ENCODE results near the gene RAB37. TPM values are rescaled to one million over a fixed set of nuclear protein-coding genes. Genes with fewer than 3 reads are reported as not detected.

RAB37 gene
- total RNA-seq, 1 experiment from 2014 or later: 2.5 TPM

- Histone ChIP-seq H2BK12ac (ENCODE audit: insufficient read length, low read depth, low read length) (no peak overlapping the region), H3K18ac (ENCODE audit: insufficient read length, low read depth, low read length) (no peak overlapping the region), H3K56ac (ENCODE audit: insufficient read length, low read depth, low read length) (no peak overlapping the region), H3K27ac (ENCODE audit: insufficient read length, low read depth, low read length) (no peak overlapping the region), H3K9ac (ENCODE audit: extremely low read depth, insufficient read length, low read length) (no peak overlapping the region), H2AFZ (ENCODE audit: low read length) (no peak overlapping the region), H2BK20ac (ENCODE audit: low read depth, low read length, poor library complexity, severe bottlenecking) (no peak overlapping the region), H4K20me1 (ENCODE audit: control insufficient read depth, insufficient read depth, insufficient read length) (no peaks in the 10 kb centered on the region), H3K79me1 (ENCODE audit: insufficient read depth, low read depth, low read length, poor library complexity, severe bottlenecking) (no peaks in the 10 kb centered on the region), H2BK15ac (ENCODE audit: low read depth, low read length) (no peak overlapping the region), H4K8ac (replicated peaks; ENCODE audit: insufficient read length, low read depth, low read length) (no peak overlapping the region), H3T11ph (ENCODE audit: low read length) (no peak overlapping the region), H4K91ac (ENCODE audit: insufficient read length, low read depth, low read length) (no peak overlapping the region), H3K9me3 (ENCODE audit: control insufficient read depth, low read depth, low read length) (no peaks in the 10 kb centered on the region), H3K23me2 (ENCODE audit: insufficient read length, low read depth, low read length, poor library complexity, severe bottlenecking) (peaks cover 9% of the 10 kb centered on the region), H4K5ac (ENCODE audit: insufficient read length, low read depth, low read length) (no peak overlapping the region), H3K79me2 (ENCODE audit: insufficient read depth, low read length) (no peaks in the 10 kb centered on the region), H3K23ac (ENCODE audit: insufficient read length, low read depth, low read length) (no peak overlapping the region), H3K27me3 (ENCODE audit: insufficient read depth, low read length) (no peaks in the 10 kb centered on the region; the same call in 1 of the 2 replicates), H3K4me1 (ENCODE audit: insufficient read depth, low read length) (no peaks in the 10 kb centered on the region), H3K14ac (ENCODE audit: insufficient read depth, low read length) (no peak overlapping the region), H2BK120ac (ENCODE audit: low read depth, low read length, poor library complexity, severe bottlenecking) (no peak overlapping the region), H3K4me2 (ENCODE audit: insufficient read depth, insufficient read length, low read length) (no peak overlapping the region), H2BK5ac (ENCODE audit: insufficient read length, low read length) (no peak overlapping the region), H3K4ac (ENCODE audit: low read depth, low read length) (no peak overlapping the region), H2AK5ac (ENCODE audit: insufficient read length, low read length) (no peak overlapping the region)
- peaks cover 16 to 21% of the 10 kb centered on the region in 2 experiments for H3K4me1 Mint-ChIP-seq
- H3K36me3 Mint-ChIP-seq (ENCODE audit: insufficient read depth in 1 of 3, low read depth in 3 of 3): no peaks in the 10 kb centered on the region; a peak in 1 of 7 replicates
- no peak overlapping the region for H3K27ac Mint-ChIP-seq
- H3K4me3 Mint-ChIP-seq: no peak overlapping the region
- TF ChIP-seq CTCF (conservative IDR thresholded peaks at IDR 0.05): no peak
- no CpG with 5 or more reads among the region's 3 CpGs for WGBS (ENCODE audit: extremely low coverage, insufficient read length, low lambda C conversion rate)
- H3K27me3 Mint-ChIP-seq (ENCODE audit: low read depth): peaks cover 22% of the 10 kb centered on the region
- DNase-seq: no peak
- H3K9me3 Mint-ChIP-seq: no peaks in the 10 kb centered on the region; a peak in 1 of 5 replicates
Observed at GRCh38 chr17:74734256-74734655, 2.8 kb upstream of the RAB37 start.

All from H9 (cell line).